A673 (cell line): ENCODE results near the gene APBA1.

Experiments used
- CTCF ChIP-seq: fragments of 300-800, 200-600 bp; sonication (generic); conservative IDR thresholded peaks from 2 replicates; pipeline ENCODE4 v1.5.1; 2017; ENCODE audit warnings: low read depth, mild to moderate bottlenecking, antibody characterized with exemption, low read length, moderate library complexity, mixed read lengths
- EZH2 ChIP-seq: fragments of 200-600 bp; sonication (generic); IDR thresholded peaks from 2 replicates; pipeline ENCODE4 v1.6.1; 2017; ENCODE audit warnings: borderline replicate concordance, low read depth, mild to moderate bottlenecking, mixed read lengths, antibody characterized with exemption, low read length; ENCODE audit not compliant: poor library complexity, severe bottlenecking

GRCh38 chr9:69546265-69546664, 125.9 kb downstream of the APBA1 start:
- TF ChIP-seq EZH2 (no peak), CTCF (peak; percentile 52)
